IMR-90 (cell line): ENCODE results near the gene PTPN4. TPM values are rescaled to one million over a fixed set of nuclear protein-coding genes. Genes with fewer than 3 reads are reported as not detected.

Experiments used
- ATAC-seq: fragments of 200-7000 bp; cut with Tn5 transposase; 2 replicates; pipeline ENCODE4 v1.9.1; 2020; ENCODE audit warnings: low read depth, mild to moderate bottlenecking, moderate library complexity
- BruUV-seq: library from RNA; stranded (reverse); fragments of 400-500 nt; replicated peaks from 2 replicates; lab custom pipeline; 2021; lab: Mats Ljungman, UMichigan
- CTCF ChIA-PET: fragments of 300-600 bp; formaldehyde crosslinking; extraction: SDS; loops from one replicate; lab custom pipeline; 2021; ENCODE audit warnings: antibody characterized with exemption; lab: Yijun Ruan, JAX
- POLR2A ChIA-PET: fragments of 300-600 bp; sonication (Branson Sonifier 250); formaldehyde crosslinking; loops from one replicate; lab custom pipeline; 2022; ENCODE audit warnings: antibody characterized with exemption; ENCODE audit not compliant: unreplicated experiment; lab: Charles Lee
- DNase-seq: peaks from one replicate; pipeline ENCODE4 v3.0.0; 2013
- H2AFZ ChIP-seq: replicated peaks from 2 replicates; pipeline ENCODE3; 2013; ENCODE audit warnings: low read length, mild to moderate bottlenecking; ENCODE audit not compliant: poor library complexity
- H2AK5ac ChIP-seq: 2 replicates; pipeline ENCODE4 v1.6.1; 2013; ENCODE audit warnings: low read depth, low read length, inconsistent platforms
- H2AK9ac ChIP-seq: replicated peaks from 2 replicates; pipeline ENCODE3; 2013; ENCODE audit warnings: mild to moderate bottlenecking, low read depth, low read length, moderate library complexity; ENCODE audit not compliant: poor library complexity
- H2BK120ac ChIP-seq: 2 replicates; pipeline ENCODE4 v1.6.1; 2013; ENCODE audit warnings: low read depth, low read length, inconsistent platforms
- H2BK15ac ChIP-seq: 3 replicates; pipeline ENCODE4 v1.6.1; 2013; ENCODE audit warnings: low read depth, low read length, inconsistent platforms
- H2BK20ac ChIP-seq: 2 replicates; pipeline ENCODE4 v1.6.1; 2013; ENCODE audit warnings: low read depth, mild to moderate bottlenecking, inconsistent platforms, low read length, moderate library complexity
- H2BK5ac ChIP-seq: 2 replicates; pipeline ENCODE4 v1.6.1; 2013; ENCODE audit warnings: mild to moderate bottlenecking, low read depth, low read length, inconsistent platforms; ENCODE audit not compliant: poor library complexity, severe bottlenecking
- H3K14ac ChIP-seq: replicated peaks from 2 replicates; pipeline ENCODE4 v1.6.1; 2013; ENCODE audit warnings: low read depth, low read length, inconsistent platforms
- H3K18ac ChIP-seq: 2 replicates; pipeline ENCODE4 v1.6.1; 2013; ENCODE audit warnings: low read depth, low read length, control low read depth
- H3K23ac ChIP-seq: 2 replicates; pipeline ENCODE4 v1.6.1; 2013; ENCODE audit warnings: low read depth, low read length, inconsistent platforms
- H3K27ac ChIP-seq: 2 replicates; pipeline ENCODE4 v1.5.1; 2013; ENCODE audit warnings: mild to moderate bottlenecking, control low read depth, low read length; ENCODE audit not compliant: insufficient read depth
- H3K27me3 ChIP-seq: 2 replicates; pipeline ENCODE4 v1.6.1; 2013; ENCODE audit warnings: low read length; ENCODE audit not compliant: control insufficient read depth, insufficient read depth
- H3K36me3 ChIP-seq: 2 replicates; pipeline ENCODE4 v1.6.1; 2013; ENCODE audit warnings: low read length, mixed read lengths; ENCODE audit not compliant: control insufficient read depth, insufficient read depth
- H3K4ac ChIP-seq: 2 replicates; pipeline ENCODE4 v1.6.1; 2013; ENCODE audit warnings: low read depth, low read length, inconsistent platforms
- H3K4me1 ChIP-seq: 2 replicates; pipeline ENCODE4 v1.6.1; 2013; ENCODE audit warnings: low read length, mixed read lengths; ENCODE audit not compliant: control insufficient read depth, insufficient read depth
- H3K4me2 ChIP-seq: 2 replicates; pipeline ENCODE4 v1.6.1; 2013; ENCODE audit warnings: low read depth, mild to moderate bottlenecking, control low read depth, low read length, moderate library complexity
- H3K4me3 ChIP-seq: 2 replicates; pipeline ENCODE4 v1.5.1; 2013; ENCODE audit warnings: low read depth, mild to moderate bottlenecking, control low read depth, low read length, moderate library complexity; ENCODE audit not compliant: insufficient read depth
- H3K56ac ChIP-seq: 2 replicates; pipeline ENCODE4 v1.6.1; 2013; ENCODE audit warnings: low read length, inconsistent platforms; ENCODE audit not compliant: insufficient read depth; ENCODE audit errors: extremely low read depth
- H3K79me1 ChIP-seq, 2 experiments: 2 replicates each; pipeline ENCODE4 v1.6.1; 2013; ENCODE audit warnings: low read length in 2 of 2, inconsistent platforms in 1 of 2, low read depth in 1 of 2
- H3K9ac ChIP-seq: 2 replicates; pipeline ENCODE4 v1.6.1; 2013; ENCODE audit warnings: low read depth, low read length, control low read depth
- H3K9me1 ChIP-seq: 2 replicates; pipeline ENCODE4 v1.6.1; 2013; ENCODE audit warnings: low read length, inconsistent platforms; ENCODE audit not compliant: insufficient read depth
- H3K9me3 ChIP-seq: 2 replicates; pipeline ENCODE4 v1.6.1; 2013; ENCODE audit warnings: low read length; ENCODE audit not compliant: control insufficient read depth, insufficient read depth
- H4K20me1 ChIP-seq: 2 replicates; pipeline ENCODE4 v1.6.1; 2013; ENCODE audit warnings: low read length, inconsistent platforms; ENCODE audit not compliant: insufficient read depth
- H4K5ac ChIP-seq: 2 replicates; pipeline ENCODE4 v1.6.1; 2013; ENCODE audit warnings: mild to moderate bottlenecking, low read depth, low read length, control low read depth
- H4K8ac ChIP-seq, 2 experiments: 2 replicates each; pipeline ENCODE4 v1.6.1; 2013; ENCODE audit warnings: low read depth in 2 of 2, low read length in 2 of 2, control low read depth in 1 of 2, inconsistent platforms in 1 of 2
- H4K91ac ChIP-seq: 2 replicates; pipeline ENCODE4 v1.6.1; 2013; ENCODE audit warnings: low read depth, low read length, inconsistent platforms; ENCODE audit not compliant: insufficient read depth
- BHLHE40 ChIP-seq: fragments of 150-350 bp; IDR thresholded peaks from 2 replicates; pipeline ENCODE4 v1.6.1; 2016; ENCODE audit warnings: mild to moderate bottlenecking, low read depth, low read length
- CEBPB ChIP-seq: IDR thresholded peaks from 2 replicates; pipeline ENCODE4 v1.6.1; 2012; ENCODE audit warnings: low read depth, low read length, improper control_type of control experiment
- CHD1 ChIP-seq: IDR thresholded peaks from 2 replicates; pipeline ENCODE4 v1.6.1; 2012; ENCODE audit warnings: low read depth, low read length, improper control_type of control experiment
- ELK1 ChIP-seq: fragments of 150-350 bp; IDR thresholded peaks from 2 replicates; pipeline ENCODE4 v1.6.1; 2016; ENCODE audit warnings: low read depth, mild to moderate bottlenecking, low read length, moderate library complexity, borderline replicate concordance
- FOS ChIP-seq: fragments of 150-350 bp; IDR thresholded peaks from 2 replicates; pipeline ENCODE4 v1.6.1; 2016; ENCODE audit warnings: low read depth, low read length
- MAFK ChIP-seq: IDR thresholded peaks from 2 replicates; pipeline ENCODE4 v1.6.1; 2012; ENCODE audit warnings: low read depth, low read length, improper control_type of control experiment
- MAZ ChIP-seq: IDR thresholded peaks from 2 replicates; pipeline ENCODE4 v1.6.1; 2012; ENCODE audit warnings: low read depth, mild to moderate bottlenecking, low read length, improper control_type of control experiment, moderate library complexity, borderline replicate concordance
- MXI1 ChIP-seq: IDR thresholded peaks from 2 replicates; pipeline ENCODE4 v1.6.1; 2012; ENCODE audit warnings: low read depth, mild to moderate bottlenecking, low read length, moderate library complexity, borderline replicate concordance
- NFE2L2 ChIP-seq: fragments of 150-350 bp; IDR thresholded peaks from 2 replicates; pipeline ENCODE4 v1.6.1; 2016; ENCODE audit warnings: low read depth, mild to moderate bottlenecking, low read length
- POLR2A ChIP-seq: IDR thresholded peaks from 2 replicates; pipeline ENCODE4 v1.6.1; 2012; ENCODE audit warnings: mild to moderate bottlenecking, low read depth, low read length
- RAD21 ChIP-seq: IDR thresholded peaks from 2 replicates; pipeline ENCODE4 v1.6.1; 2012; ENCODE audit warnings: low read length, improper control_type of control experiment
- RCOR1 ChIP-seq: IDR thresholded peaks from 2 replicates; pipeline ENCODE4 v1.6.1; 2012; ENCODE audit warnings: mild to moderate bottlenecking, low read length, improper control_type of control experiment; ENCODE audit not compliant: insufficient replicate concordance
- RFX5 ChIP-seq: IDR thresholded peaks from 2 replicates; pipeline ENCODE4 v1.8.0; 2012; ENCODE audit warnings: low read depth, mild to moderate bottlenecking, low read length, moderate library complexity
- SMC3 ChIP-seq: fragments of 150-350 bp; IDR thresholded peaks from 2 replicates; pipeline ENCODE4 v1.6.1; 2016; ENCODE audit warnings: low read depth, mild to moderate bottlenecking, antibody characterized with exemption, low read length, moderate library complexity
- USF2 ChIP-seq: fragments of 150-350 bp; IDR thresholded peaks from 2 replicates; pipeline ENCODE4 v1.6.1; 2017; ENCODE audit warnings: mild to moderate bottlenecking, antibody characterized with exemption, low read length, low read depth
- WGBS, 2 experiments: methylation state at CpG; one replicate each; pipeline versions ENCODE4 v1.1.5 to v1.1.7; 2013; ENCODE audit warnings: missing lambda C conversion rate in 2 of 2; ENCODE audit not compliant: insufficient read length in 1 of 2; ENCODE audit errors: extremely low coverage in 2 of 2; 5-methylcytosine and 5-hydroxymethylcytosine counted together
- dilution Hi-C: fragments of 300-500 bp; cut with HindIII; formaldehyde crosslinking; loops from one replicate; pipeline ENCODE4 v1.14.3; 2018; ENCODE audit warnings: low sequenced_read_pairs; ENCODE audit not compliant: unreplicated experiment
- in situ Hi-C: fragments of 300-500 bp; cut with MboI; formaldehyde crosslinking; loops from 3 replicates; pipeline ENCODE4 v1.14.3; 2019; ENCODE audit warnings: low sequenced_read_pairs, inconsistent platforms, mixed read lengths
- intact Hi-C: fragments of 100-400 bp; cut with micrococcal nuclease; formaldehyde crosslinking; loops from 2 replicates; pipeline ENCODE4 v1.10.0; 2022
- polyA plus RNA-seq, 3 experiments: library from polyadenylated mRNA; depleted of rRNA; stranded (reverse); fragments of >200 nt; gene quantifications; 2 replicates each; pipeline ENCODE4 v1.2.3, GENCODE V29; 2012; ENCODE audit warnings: low replicate concordance in 1 of 3
- total RNA-seq: library from RNA; depleted of rRNA; stranded (reverse); fragments of >200 nt; gene quantifications from 2 replicates; pipeline ENCODE4 v1.2.3, GENCODE V29; 2012

PTPN4 gene
- total and polyA plus RNA-seq, 2 of the 4 experiments (the other 2 are of a cell fraction) = 2.9 to 19.2 TPM

- H3K4ac ChIP-seq = no peak overlapping the region
- no peak for DNase-seq
- POLR2A ChIA-PET = no interaction called here
Measured at GRCh38 chr2:119732601-119733164, 27.0 kb upstream of the PTPN4 start.

More at GRCh38 chr2:119732601-119733164, 27.0 kb upstream of the PTPN4 start:
- in situ Hi-C loops = loop anchor here (25.0 kb wide), 1 partner anchor 955 kb away; no protein-coding TSS in a partner anchor
- Histone ChIP-seq H3K36me3 (no peaks in the 10 kb centered on the region), H3K56ac (no peak overlapping the region), H3K27ac (no peak overlapping the region), H2BK15ac (no peak overlapping the region), H2BK5ac (no peak overlapping the region), H2BK20ac (no peak overlapping the region), H3K14ac (no peak overlapping the region), H2AK9ac (no peak overlapping the region), H3K9me3 (no peaks in the 10 kb centered on the region), H3K79me1 (no peaks in the 10 kb centered on the region), H4K91ac (no peak overlapping the region), H3K23ac (no peak overlapping the region), H3K4me3 (no peak overlapping the region), H4K8ac (no peak overlapping the region), H4K20me1 (no peaks in the 10 kb centered on the region), H2AK5ac (no peak overlapping the region), H3K4me1 (no peaks in the 10 kb centered on the region), H3K18ac (no peak overlapping the region), H3K27me3 (peaks cover 56% of the 10 kb centered on the region), H2AFZ (no peak overlapping the region), H2BK120ac (no peak overlapping the region), H4K5ac (no peak overlapping the region), H3K4me2 (no peak overlapping the region), H3K9me1 (no peaks in the 10 kb centered on the region), H3K9ac (no peak overlapping the region)
- BruUV-seq = no TSS peak
- dilution Hi-C loops = no loop called here
- CTCF ChIA-PET = no interaction called here
- TF ChIP-seq CHD1 = no peak
- no peak for TF ChIP-seq USF2
- TF ChIP-seq MAZ = no peak
- no peak for TF ChIP-seq RCOR1
- TF ChIP-seq BHLHE40 = no peak
- no peak for TF ChIP-seq SMC3
- no peak for TF ChIP-seq FOS
- TF ChIP-seq POLR2A = no peak
- TF ChIP-seq CEBPB = no peak
- no peak for TF ChIP-seq MXI1
- no peak for TF ChIP-seq NFE2L2
- TF ChIP-seq ELK1 = no peak
- no peak for TF ChIP-seq RAD21
- no peak for TF ChIP-seq RFX5
- TF ChIP-seq MAFK = no peak
- intact Hi-C loops = no loop called here
- ATAC-seq = no peak
- WGBS, 2 experiments = 89% methylated on average over 1 of the region's 6 CpGs; no CpG with 5 or more reads in 1 of the 2 experiments
